Mesendoderm (in vitro differentiated cells): ENCODE results near the gene LCORL.
"Not testable (repeated sequence)": the region's sequence is repeated elsewhere in the genome, so short reads cannot be mapped to it uniquely, and the experiment has no call there.

Experiments
- DNase-seq: peaks from one replicate; pipeline ENCODE4 v3.0.0; 2013
- H2AK5ac ChIP-seq: 2 replicates; pipeline ENCODE4 v1.6.1; 2013; ENCODE audit warnings: low read length, inconsistent platforms
- H2BK120ac ChIP-seq: 2 replicates; pipeline ENCODE4 v1.6.1; 2013; ENCODE audit warnings: low read depth, mild to moderate bottlenecking, low read length, moderate library complexity, mixed read lengths
- H2BK15ac ChIP-seq: replicated peaks from 2 replicates; pipeline ENCODE4 v1.6.1; 2013; ENCODE audit warnings: low read depth, mild to moderate bottlenecking, moderate library complexity
- H2BK5ac ChIP-seq: 2 replicates; pipeline ENCODE4 v1.6.1; 2013; ENCODE audit warnings: low read length, inconsistent platforms
- H3K18ac ChIP-seq: 2 replicates; pipeline ENCODE4 v1.6.1; 2013; ENCODE audit warnings: mild to moderate bottlenecking, low read length, mixed read lengths
- H3K23ac ChIP-seq: one replicate; pipeline ENCODE4 v1.6.1; 2013; ENCODE audit warnings: low read length
- H3K27ac ChIP-seq: 2 replicates; pipeline ENCODE4 v1.5.1; 2013; ENCODE audit warnings: low read depth, mild to moderate bottlenecking, inconsistent platforms, low read length, moderate library complexity
- H3K27me3 ChIP-seq: 2 replicates; pipeline ENCODE4 v1.6.1; 2013; ENCODE audit warnings: low read length, control low read depth, mild to moderate bottlenecking, inconsistent platforms; ENCODE audit not compliant: insufficient read depth, poor library complexity
- H3K36me3 ChIP-seq: 2 replicates; pipeline ENCODE4 v1.6.1; 2013; ENCODE audit warnings: low read length, inconsistent platforms; ENCODE audit not compliant: control insufficient read depth, insufficient read depth
- H3K4ac ChIP-seq: one replicate; pipeline ENCODE4 v1.6.1; 2013; ENCODE audit warnings: low read depth, mild to moderate bottlenecking, low read length, moderate library complexity
- H3K4me1 ChIP-seq: 2 replicates; pipeline ENCODE4 v1.6.1; 2013; ENCODE audit warnings: low read depth, low read length, inconsistent platforms; ENCODE audit not compliant: control insufficient read depth
- H3K4me2 ChIP-seq: 2 replicates; pipeline ENCODE4 v1.6.1; 2013; ENCODE audit warnings: low read length
- H3K4me3 ChIP-seq: 2 replicates; pipeline ENCODE4 v1.5.1; 2013; ENCODE audit warnings: mild to moderate bottlenecking, low read length
- H3K56ac ChIP-seq: one replicate; pipeline ENCODE4 v1.6.1; 2013; ENCODE audit warnings: low read length
- H3K79me1 ChIP-seq: 2 replicates; pipeline ENCODE4 v1.6.1; 2013; ENCODE audit warnings: low read length, inconsistent platforms
- H3K79me2 ChIP-seq: 2 replicates; pipeline ENCODE4 v1.6.1; 2013; ENCODE audit warnings: mild to moderate bottlenecking, low read length; ENCODE audit not compliant: control insufficient read depth, insufficient read depth
- H3K9ac ChIP-seq: 2 replicates; pipeline ENCODE4 v1.6.1; 2013; ENCODE audit warnings: low read length, inconsistent platforms
- H4K5ac ChIP-seq: one replicate; pipeline ENCODE4 v1.6.1; 2013; ENCODE audit warnings: low read length
- H4K8ac ChIP-seq: one replicate; pipeline ENCODE4 v1.6.1; 2013; ENCODE audit warnings: low read depth, mild to moderate bottlenecking, control low read depth, low read length, moderate library complexity
- WGBS: extraction: QIAGEN DNeasy Blood & Tissue Kit; methylation state at CpG from one replicate; pipeline ENCODE4 v1.1.7; 2013; ENCODE audit warnings: low lambda C conversion rate, missing lambda C conversion rate; ENCODE audit not compliant: insufficient coverage; ENCODE audit errors: extremely low coverage; 5-methylcytosine and 5-hydroxymethylcytosine counted together

LCORL gene

DNA sequence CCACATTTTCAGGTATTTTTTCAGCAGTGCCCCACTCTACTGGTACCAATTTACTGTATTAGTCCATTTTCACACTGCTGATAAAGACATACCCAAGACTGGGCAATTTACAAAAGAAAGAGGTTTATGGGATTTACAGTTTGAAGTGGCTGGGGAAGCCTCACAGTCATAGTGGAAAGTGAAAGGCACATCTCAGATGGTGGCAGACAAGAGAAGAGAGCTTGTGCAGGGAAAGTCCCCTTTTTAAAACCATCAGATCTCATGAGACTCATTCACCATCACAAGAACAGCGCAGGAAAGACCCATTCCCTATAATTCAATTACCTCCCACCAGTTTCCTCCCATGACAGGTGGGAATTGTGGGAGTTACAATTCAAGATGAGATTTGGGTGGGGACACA is 15.1 kb downstream of the LCORL start:
- not testable (repeated sequence) for H2AK5ac ChIP-seq, H3K79me2 ChIP-seq, H4K5ac ChIP-seq, H3K79me1 ChIP-seq, H2BK120ac ChIP-seq, H2BK5ac ChIP-seq, H4K8ac ChIP-seq, H3K4me2 ChIP-seq, H2BK15ac ChIP-seq, H3K4me1 ChIP-seq, H3K23ac ChIP-seq, H3K4ac ChIP-seq, H3K18ac ChIP-seq, H3K4me3 ChIP-seq, H3K36me3 ChIP-seq, H3K27me3 ChIP-seq, H3K9ac ChIP-seq, H3K27ac ChIP-seq, H3K56ac ChIP-seq, DNase-seq
- WGBS = no CpG with 5 or more reads among the region's 1 CpG

DNA sequence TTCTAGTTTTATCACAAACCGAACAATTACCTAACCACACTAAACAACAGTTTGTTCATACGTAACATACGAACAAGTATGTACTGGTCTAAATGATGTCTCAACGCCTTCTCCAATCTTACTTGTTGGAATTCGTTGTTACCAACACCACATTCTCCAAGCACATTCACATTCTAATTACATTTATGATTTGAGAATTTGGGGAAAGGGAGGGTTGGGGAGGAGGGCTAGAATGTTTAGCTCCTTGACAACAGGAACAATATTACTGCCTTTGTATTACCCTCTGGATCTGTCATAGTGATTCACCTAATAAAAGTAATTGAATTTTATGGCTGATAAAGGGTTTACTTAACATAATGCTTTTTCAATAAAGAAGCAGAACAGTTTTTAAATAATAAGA is 24.4 kb downstream of the LCORL start:
- Histone ChIP-seq H3K27me3 (no peaks in the 10 kb centered on the region), H3K18ac (no peak overlapping the region), H3K36me3 (no peaks in the 10 kb centered on the region), H2BK15ac (no peak overlapping the region), H3K9ac (no peak overlapping the region), H2BK120ac (no peak overlapping the region), H3K27ac (no peak overlapping the region), H2BK5ac (no peak overlapping the region), H3K56ac (no peak overlapping the region), H4K5ac (no peak overlapping the region), H3K79me1 (no peaks in the 10 kb centered on the region), H2AK5ac (no peak overlapping the region), H3K79me2 (peaks cover 1% of the 10 kb centered on the region), H3K4ac (no peak overlapping the region), H3K4me2 (no peak overlapping the region), H4K8ac (no peak overlapping the region), H3K23ac (no peak overlapping the region), H3K4me1 (no peaks in the 10 kb centered on the region), H3K4me3 (no peak overlapping the region)
- no peak for DNase-seq
- WGBS = 100% methylated on average over 3 of the region's 5 CpGs

DNA sequence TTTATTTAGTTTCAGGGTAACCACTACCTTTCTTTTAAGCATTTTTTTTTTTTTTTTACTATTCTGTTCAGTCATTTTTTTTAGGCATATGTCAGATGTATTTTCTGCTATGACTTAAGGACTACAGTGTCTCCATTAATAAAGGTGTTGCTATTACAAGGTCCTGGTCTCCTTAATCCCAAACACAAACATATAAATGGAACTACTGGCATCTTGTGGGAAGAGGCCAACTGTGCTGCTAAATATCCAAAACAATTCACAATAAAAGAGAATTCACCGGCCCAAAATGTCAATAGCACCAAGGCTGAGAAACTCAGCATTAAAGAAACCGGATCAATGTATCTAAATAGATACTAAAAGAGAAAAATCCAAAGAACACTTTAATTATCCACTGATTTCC is 26.4 kb downstream of the LCORL start:
- H2BK15ac ChIP-seq = no peak overlapping the region
- no peak overlapping the region for H2AK5ac ChIP-seq
- DNase-seq = no peak
- H3K4ac ChIP-seq = no peak overlapping the region
- H3K9ac ChIP-seq = no peak overlapping the region
- H3K23ac ChIP-seq = no peak overlapping the region
- H3K27ac ChIP-seq = no peak overlapping the region
- H3K4me1 ChIP-seq = no peaks in the 10 kb centered on the region
- no peak overlapping the region for H3K4me3 ChIP-seq
- no peak overlapping the region for H2BK5ac ChIP-seq
- no CpG with 5 or more reads among the region's 2 CpGs for WGBS
- no peak overlapping the region for H3K4me2 ChIP-seq
- H4K5ac ChIP-seq = no peak overlapping the region
- no peak overlapping the region for H3K18ac ChIP-seq
- H4K8ac ChIP-seq = no peak overlapping the region
- H3K56ac ChIP-seq = no peak overlapping the region
- no peaks in the 10 kb centered on the region for H3K36me3 ChIP-seq
- no peaks in the 10 kb centered on the region for H3K79me1 ChIP-seq
- peaks cover 1% of the 10 kb centered on the region for H3K79me2 ChIP-seq
- no peaks in the 10 kb centered on the region for H3K27me3 ChIP-seq
- H2BK120ac ChIP-seq = no peak overlapping the region

DNA sequence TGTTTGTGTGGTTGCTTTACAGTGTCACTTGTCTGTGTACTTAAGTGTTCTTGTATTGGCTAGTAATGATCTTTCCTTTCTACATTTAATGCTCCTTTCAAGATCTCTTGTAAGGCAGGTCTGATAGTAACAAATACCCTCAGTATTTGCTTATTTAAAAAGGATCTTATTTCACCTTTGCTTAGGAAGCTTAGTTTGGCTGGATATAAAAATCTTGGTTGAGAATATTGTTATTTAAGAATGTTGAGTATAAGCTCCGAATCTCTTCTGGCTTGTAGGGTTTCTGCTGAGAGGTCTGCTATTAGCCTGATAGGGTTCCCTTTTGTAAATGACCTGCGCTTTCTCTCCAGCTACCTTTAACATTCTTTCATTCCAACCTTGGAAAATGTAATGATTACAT is 35.7 kb downstream of the LCORL start:
- no peak overlapping the region for H3K18ac ChIP-seq
- no peaks in the 10 kb centered on the region for H3K4me1 ChIP-seq
- H3K27ac ChIP-seq = no peak overlapping the region
- H3K79me1 ChIP-seq = no peaks in the 10 kb centered on the region
- no peak overlapping the region for H4K8ac ChIP-seq
- no peak overlapping the region for H2AK5ac ChIP-seq
- H3K23ac ChIP-seq = no peak overlapping the region
- no peak overlapping the region for H3K56ac ChIP-seq
- no peak overlapping the region for H3K4ac ChIP-seq
- WGBS = no CpG with 5 or more reads among the region's 2 CpGs
- no peak overlapping the region for H3K4me3 ChIP-seq
- H2BK15ac ChIP-seq = no peak overlapping the region
- no peak overlapping the region for H2BK5ac ChIP-seq
- H3K79me2 ChIP-seq = no peaks in the 10 kb centered on the region
- no peak overlapping the region for H3K9ac ChIP-seq
- H2BK120ac ChIP-seq = no peak overlapping the region
- no peak for DNase-seq
- no peaks in the 10 kb centered on the region for H3K27me3 ChIP-seq
- H4K5ac ChIP-seq = no peak overlapping the region
- H3K36me3 ChIP-seq = no peaks in the 10 kb centered on the region
- no peak overlapping the region for H3K4me2 ChIP-seq

DNA sequence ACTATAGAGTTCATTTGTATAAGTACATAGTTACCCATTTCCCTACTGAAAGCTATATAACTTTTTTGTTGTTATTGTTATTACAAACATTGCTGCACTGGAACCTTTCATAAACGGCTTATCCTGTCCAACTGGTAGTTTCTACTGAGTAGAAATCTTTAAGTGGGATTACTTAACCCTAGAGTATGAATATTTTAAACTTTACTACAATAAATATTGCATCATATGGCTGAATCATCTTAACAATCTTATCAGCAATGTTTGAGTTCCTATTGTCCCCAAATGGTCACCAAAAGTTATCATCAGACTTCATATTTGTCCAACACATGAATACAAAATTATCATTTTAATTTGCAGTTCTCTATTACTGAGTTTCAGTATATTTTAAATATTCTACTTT is 40.5 kb downstream of the LCORL start:
- Histone ChIP-seq H3K27ac (no peak overlapping the region), H2BK120ac (no peak overlapping the region), H3K4ac (no peak overlapping the region), H2AK5ac (no peak overlapping the region), H3K36me3 (no peaks in the 10 kb centered on the region), H4K8ac (no peak overlapping the region), H3K4me1 (no peaks in the 10 kb centered on the region), H3K4me3 (no peak overlapping the region), H3K4me2 (no peak overlapping the region), H3K27me3 (no peaks in the 10 kb centered on the region), H2BK15ac (no peak overlapping the region), H3K9ac (no peak overlapping the region), H3K56ac (no peak overlapping the region), H4K5ac (no peak overlapping the region), H3K79me2 (no peaks in the 10 kb centered on the region), H2BK5ac (no peak overlapping the region), H3K18ac (no peak overlapping the region), H3K79me1 (no peaks in the 10 kb centered on the region), H3K23ac (no peak overlapping the region)
- no CpG with 5 or more reads among the region's 1 CpG for WGBS
- DNase-seq = no peak

DNA sequence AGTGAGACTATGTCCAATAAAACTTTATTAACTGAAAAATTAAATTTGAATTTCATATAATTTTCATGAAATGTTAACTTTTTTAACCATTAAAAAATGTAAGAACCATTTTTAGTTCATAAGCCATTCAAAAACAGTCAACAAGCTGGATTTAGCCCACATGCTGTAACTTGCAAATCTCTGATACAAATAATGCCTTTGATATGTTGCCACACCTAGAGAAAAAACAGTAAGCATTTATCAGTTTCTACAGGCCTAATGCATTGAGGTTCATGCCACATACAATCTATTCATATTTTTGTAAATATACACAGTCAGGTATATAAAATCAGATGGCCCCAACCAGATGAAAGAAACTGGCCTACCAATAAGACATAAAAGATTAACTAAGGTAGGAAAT is 52.8 kb downstream of the LCORL start:
- no peak overlapping the region for H2BK15ac ChIP-seq
- H3K79me2 ChIP-seq = no peaks in the 10 kb centered on the region
- H3K4ac ChIP-seq = no peak overlapping the region
- H3K56ac ChIP-seq = no peak overlapping the region
- no peaks in the 10 kb centered on the region for H3K4me1 ChIP-seq
- no peak overlapping the region for H4K8ac ChIP-seq
- H3K4me3 ChIP-seq = no peak overlapping the region
- no peak overlapping the region for H2BK5ac ChIP-seq
- H3K9ac ChIP-seq = no peak overlapping the region
- no peaks in the 10 kb centered on the region for H3K36me3 ChIP-seq
- no peak for DNase-seq
- H2BK120ac ChIP-seq = no peak overlapping the region
- no peak overlapping the region for H3K23ac ChIP-seq
- H3K27me3 ChIP-seq = no peaks in the 10 kb centered on the region
- H4K5ac ChIP-seq = no peak overlapping the region
- H3K79me1 ChIP-seq = no peaks in the 10 kb centered on the region
- H3K27ac ChIP-seq = no peak overlapping the region
- H3K4me2 ChIP-seq = no peak overlapping the region
- no peak overlapping the region for H3K18ac ChIP-seq
- no peak overlapping the region for H2AK5ac ChIP-seq
